Activated CD4-positive, alpha-beta T cell treated with anti-CD3 and anti-CD28 coated beads, Interleukin-2, amount 50 U/mL, for 4 hours (primary cell): ENCODE results near the gene TNRC6A.
"Not testable (repeated sequence)": the region's sequence is repeated elsewhere in the genome, so short reads cannot be mapped to it uniquely, and the experiment has no call there.

Source experiments
- DNase-seq, 2 experiments: peaks; one replicate each; pipeline ENCODE4 v3.0.0-alpha.2; 2020

The TNRC6A gene

GRCh38 chr16:24728891-24729242, 584 bp upstream of the TNRC6A start:
- peak; percentile 24 to 36 for DNase-seq

DNA sequence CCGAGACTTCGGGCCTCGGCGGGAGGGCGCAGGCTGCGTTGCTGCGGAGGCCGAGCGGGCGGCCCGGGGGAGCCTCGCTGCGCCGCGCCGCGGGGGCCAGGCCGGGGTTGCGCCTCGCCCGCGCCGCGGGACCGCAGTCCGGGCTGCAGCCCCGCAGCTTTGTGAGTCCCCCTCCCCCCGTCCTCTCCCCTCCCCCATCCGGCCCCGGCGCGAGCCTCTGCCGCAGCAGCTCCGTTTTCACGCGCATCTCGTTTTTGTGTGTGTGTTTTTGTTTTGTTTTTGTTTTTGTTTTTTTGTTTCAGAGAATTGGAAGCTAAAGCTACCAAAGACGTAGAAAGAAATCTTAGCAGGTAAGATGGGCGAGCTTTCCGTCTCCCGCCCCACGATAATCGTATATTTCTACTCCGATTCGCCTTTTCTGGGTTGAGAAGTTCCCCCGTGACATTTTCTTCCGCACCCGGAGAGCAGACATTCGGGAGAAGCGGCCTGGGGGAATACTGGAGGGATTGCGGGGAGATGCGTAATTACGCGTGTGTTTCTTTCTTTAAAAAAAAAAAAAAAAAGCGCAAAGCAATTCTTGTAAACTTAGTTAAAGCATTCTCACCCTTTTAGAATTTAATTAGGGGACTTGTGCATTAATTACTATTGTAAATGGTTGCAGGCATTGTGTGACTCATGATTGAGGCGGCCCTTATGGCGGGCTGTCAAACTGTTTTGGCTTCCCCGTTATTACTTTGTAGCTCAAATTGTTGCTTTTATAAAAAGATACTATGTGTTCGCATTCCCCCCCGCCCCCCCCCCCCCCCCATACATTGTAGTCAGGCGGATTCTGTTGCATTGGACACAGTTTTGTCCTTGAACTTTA, 732 bp downstream of the TNRC6A start:
- DNase-seq = peak; percentile 16 to 29

GRCh38 chr16:24730914-24731313, 1.5 kb downstream of the TNRC6A start:
- no peak for DNase-seq

DNA sequence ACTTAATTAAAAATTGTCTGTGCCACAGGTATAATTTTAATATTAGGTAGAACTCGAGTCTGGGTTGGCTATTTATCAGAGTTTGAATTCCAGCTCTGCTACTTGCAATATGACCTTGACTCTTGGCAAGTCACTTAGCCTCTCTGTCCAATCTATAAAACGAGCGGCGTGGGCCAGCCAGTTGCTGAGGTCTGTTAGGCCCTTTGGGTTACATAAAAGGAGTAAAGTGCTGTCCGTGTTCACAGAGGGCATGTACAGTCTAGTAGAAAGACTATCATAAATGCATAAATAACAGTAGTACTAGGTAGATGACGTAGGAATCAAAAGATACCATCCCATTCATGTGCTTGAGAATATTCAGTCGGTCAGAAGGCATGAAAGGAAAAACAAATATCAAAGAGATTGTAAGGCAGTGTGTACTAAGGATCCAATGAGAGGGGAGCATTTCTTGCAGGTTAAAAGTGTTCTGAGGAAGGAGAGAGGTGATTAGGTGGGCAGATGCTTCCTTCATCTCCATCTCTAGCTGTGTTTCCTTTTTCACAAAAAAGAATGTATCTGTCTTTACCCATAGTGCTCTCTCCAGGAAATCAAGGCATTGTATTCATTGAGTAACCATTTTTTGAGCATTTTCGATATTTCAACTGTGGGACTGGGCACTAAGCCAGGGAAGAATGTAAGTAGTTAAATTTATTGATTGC, 2.4 kb downstream of the TNRC6A start:
- DNase-seq = no peak

DNA sequence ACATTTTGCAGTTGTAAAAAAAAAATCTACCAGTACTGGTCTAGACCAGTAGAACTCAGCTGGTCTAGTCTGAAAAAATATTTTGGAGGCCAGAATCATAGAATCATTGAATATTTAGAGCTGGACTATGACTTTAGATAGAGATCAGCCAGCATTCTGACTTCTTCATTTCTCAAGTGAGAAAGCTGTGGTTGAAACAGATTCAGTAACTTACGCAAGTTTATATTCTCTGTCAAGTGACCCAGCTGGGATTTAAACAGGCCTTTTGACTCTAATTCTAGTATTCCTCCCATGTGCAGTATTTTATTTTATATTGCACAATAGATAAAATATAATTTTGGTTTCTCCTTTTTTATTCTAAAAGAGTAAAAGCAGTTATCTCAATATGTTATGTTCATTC, 4.9 kb downstream of the TNRC6A start:
- DNase-seq = no peak

DNA sequence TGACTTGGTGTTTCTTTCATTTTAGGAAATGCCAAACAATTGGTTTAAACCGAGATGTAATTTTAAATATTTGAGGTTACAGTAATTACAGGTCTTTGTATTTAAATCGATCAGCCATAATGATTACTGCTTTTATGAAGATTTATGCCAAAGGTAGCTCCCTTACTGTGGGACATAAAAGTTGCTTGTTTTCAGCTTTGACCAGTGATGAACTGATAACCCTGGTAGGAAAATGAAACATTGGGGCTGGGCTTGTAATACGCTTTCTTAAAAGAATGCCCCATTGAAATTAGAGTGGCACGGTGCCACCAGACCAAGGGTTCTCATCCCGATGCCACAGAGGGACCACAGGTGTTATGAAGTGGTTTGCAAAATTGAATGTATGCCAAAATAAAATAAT, 7.3 kb downstream of the TNRC6A start:
- no peak for DNase-seq

GRCh38 chr16:24737391-24737871, 8.0 kb downstream of the TNRC6A start:
- DNase-seq = no peak

GRCh38 chr16:24737916-24738594, 8.6 kb downstream of the TNRC6A start:
- DNase-seq = no peak

- no peak for DNase-seq
These were observed 9.4 kb downstream of the TNRC6A start for GRCh38 chr16:24738895-24739294.

- no peak for DNase-seq
These were observed 12.4 kb downstream of the TNRC6A start for GRCh38 chr16:24741862-24742261.

- not testable (repeated sequence) for DNase-seq
These were observed 13.2 kb downstream of the TNRC6A start for GRCh38 chr16:24742610-24743009.

DNA sequence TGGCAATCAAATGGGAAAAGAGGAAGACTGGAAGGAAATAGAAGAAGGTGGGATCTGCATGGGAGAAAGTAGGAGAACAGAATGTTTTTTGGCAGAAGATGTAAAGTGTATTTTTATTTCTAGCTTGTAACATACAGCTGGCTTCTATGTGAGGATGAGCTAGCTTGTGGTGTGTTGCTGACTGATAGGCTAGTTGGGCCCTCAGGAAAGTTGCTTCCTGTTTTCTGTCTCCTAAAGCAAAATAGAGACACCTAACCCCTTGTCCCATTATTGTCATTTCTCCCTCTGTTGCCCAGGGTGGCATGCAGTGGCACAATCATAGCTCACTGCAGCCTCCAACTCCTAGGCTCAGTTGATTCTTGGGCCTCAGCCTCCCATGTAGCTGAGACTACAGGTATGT, 15.9 kb downstream of the TNRC6A start:
- DNase-seq = no peak

DNA sequence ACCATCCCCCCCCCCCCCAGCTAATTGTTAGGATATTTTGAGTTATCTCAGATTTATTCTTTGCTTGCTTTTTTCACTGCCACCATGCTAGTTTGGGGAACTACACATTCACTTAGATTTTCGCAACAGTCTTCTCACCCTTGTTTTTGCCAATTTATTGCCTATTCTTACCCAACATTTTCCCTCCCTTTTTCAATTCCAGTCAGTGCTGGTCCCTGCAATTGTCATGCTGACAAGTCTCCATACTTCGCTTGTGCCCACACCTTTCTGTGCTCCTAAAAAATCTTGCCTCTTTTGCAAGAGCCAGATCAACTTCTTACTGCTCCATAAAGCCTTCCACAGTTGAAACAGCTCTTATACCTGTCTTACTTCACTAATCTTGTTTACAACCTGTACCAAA, 16.3 kb downstream of the TNRC6A start:
- no peak for DNase-seq

DNA sequence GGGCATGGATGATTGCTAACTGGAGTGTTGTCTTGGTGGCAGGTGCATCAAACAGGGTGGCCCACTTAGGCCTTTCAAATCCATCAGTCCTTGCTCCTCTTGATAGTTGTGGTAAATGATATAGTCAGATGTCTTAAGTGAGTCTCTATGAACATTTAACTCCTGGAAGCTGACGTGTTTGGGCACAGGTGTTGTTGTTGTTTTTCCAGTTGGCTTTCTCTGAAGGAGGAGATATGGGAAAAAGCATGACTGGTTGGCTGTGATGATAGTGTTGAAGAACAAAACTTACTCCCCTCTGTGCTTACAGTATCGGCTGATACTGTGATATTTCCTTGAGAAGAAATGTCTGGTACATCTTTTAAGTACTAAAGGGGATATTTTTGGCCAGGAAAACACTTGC, 18.0 kb downstream of the TNRC6A start:
- DNase-seq = no peak

DNA sequence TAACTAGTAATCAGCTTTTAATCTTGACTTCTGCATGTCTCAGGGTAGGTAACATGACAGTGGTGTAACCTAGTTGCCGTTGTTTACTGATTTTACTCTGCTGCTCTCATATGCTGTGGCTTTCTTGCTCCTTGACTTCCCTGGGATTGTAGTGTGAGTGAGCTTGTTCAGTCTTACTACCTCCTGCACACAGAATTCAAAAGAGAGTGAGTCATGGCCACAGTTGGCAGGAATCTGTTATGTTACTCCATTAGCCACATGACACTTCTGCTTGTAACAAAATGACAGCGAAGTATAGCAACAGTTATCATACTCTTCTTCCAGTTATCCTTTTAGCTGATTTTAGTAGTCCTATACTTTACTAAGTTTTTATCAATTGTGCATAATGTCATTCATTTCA, 18.8 kb downstream of the TNRC6A start:
- no peak for DNase-seq

DNA sequence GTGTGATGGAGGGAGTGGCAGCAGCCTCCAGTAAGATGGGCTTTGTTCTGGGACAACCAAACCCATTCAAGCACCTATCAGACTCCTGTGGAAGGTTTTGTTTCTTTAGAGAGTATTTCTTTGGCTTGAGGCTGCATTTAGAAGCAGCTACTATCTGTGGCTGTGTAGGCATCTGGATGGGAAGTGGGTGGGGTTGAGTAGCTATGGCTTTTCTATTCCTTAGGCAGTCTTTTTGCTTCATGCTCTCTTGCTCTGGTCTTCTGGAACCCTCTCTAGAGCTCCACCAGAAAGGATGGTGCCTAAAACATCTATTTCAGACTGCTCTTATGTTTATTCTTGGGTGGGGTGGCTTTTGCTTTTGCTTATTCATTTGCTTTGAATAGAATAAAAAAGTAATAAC, 19.9 kb downstream of the TNRC6A start:
- no peak for DNase-seq

- DNase-seq = not testable (repeated sequence)
These were observed 20.4 kb downstream of the TNRC6A start for GRCh38 chr16:24749872-24750271.

GRCh38 chr16:24753000-24753399, 23.5 kb downstream of the TNRC6A start:
- no peak for DNase-seq

GRCh38 chr16:24753437-24753836, 24.0 kb downstream of the TNRC6A start:
- peak; percentile 21 to 28 for DNase-seq

GRCh38 chr16:24754543-24754942, 25.1 kb downstream of the TNRC6A start:
- no peak for DNase-seq

DNA sequence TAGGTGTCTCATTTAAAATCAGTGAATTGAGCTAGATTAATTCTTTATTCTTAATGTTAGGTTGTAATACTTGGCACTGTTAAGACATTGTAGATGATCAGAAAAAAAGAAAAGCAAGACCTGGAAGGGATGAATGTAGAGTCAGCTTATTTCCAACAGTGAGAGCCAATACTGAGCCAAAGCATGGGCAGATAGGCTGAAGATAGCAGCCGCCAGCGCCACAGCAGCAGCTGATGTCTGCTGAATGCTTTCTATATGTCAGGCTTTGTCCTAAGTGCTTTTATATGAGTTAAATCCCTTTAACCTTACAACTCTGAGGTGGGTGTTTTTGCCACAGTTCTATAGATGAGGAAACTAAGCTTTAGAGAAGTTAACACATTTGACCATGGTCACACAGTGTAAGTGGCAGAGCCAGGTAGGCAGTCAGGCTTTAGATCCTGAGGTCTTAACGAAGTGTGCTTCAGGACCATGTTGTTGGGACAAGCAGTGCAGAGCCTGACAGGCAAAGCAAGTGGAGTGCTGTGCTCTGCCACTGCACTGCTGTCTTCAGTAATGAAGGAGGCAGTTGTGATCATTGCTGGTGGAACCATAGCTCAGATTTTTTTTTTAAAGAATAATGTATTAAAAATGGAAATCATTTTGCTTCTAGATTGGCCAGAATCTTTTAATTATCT, 25.9 kb downstream of the TNRC6A start:
- DNase-seq = no peak

DNA sequence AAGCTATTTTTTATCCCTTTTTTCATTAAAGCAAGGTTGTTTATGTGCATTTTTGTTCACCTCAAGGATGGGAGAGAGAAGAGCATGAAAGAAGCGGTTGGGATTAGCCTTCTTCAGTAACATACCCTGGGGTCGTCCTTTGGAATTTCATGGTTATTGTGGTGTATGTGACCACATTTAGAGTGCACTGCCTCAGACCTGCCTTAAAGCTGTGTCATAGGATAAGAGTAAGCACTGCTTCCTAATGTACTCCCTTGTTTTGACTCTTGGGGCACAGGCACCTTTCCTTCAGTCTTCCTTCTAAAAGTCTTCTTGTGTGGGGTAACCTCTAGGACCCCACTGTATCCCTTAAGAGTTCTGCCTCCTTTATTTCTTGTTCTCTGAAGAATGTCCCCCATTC, 28.9 kb downstream of the TNRC6A start:
- no peak for DNase-seq

DNA sequence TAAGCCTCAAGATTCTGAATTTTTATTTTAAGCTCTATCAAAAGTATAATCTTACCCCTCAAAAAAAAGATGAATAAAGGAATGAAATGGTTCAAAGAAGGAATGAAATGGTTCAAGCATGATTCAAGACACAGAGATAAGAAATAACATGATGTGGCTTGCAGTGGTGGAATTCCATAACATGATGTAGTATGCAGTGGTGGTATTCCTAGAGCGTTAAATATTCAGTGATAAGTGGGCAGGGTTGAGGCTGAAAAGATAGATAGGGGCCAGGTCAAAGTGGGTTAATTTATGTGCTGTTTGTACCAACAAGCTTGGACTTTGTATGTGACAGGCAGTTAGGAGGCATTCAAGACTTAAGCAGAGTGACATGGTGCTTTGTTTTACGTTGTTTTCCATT, 29.6 kb downstream of the TNRC6A start:
- no peak for DNase-seq
